Measurements from ENCODE around the gene MYNN. TPM values are rescaled to one million over a fixed set of nuclear protein-coding genes. Genes with fewer than 3 reads are reported as not detected.

Gene MYNN
- total and polyA plus RNA-seq, 8 donors = 4.0 to 9.1 (median 6.7) TPM

GRCh38 chr3:169813278-169813677, 40.1 kb downstream of the MYNN start:
- intact Hi-C loops (cut with DNase I) = no loop called here
- no peaks in the 10 kb centered on the region for H3K9me3 ChIP-seq
- H3K27me3 ChIP-seq = peaks cover 0 to 4% (median 0%) of the 10 kb centered on the region in 4 donors
- H3K4me1 ChIP-seq = peaks cover 0 to 4% (median 0%) of the 10 kb centered on the region in 3 donors
- DNase-seq (no peak), FAIRE-seq (no peak), ATAC-seq (no peak)
- 70 to 77% methylated on average over 8 of the region's 8 CpGs for WGBS, 2 donors
- no peak for TF ChIP-seq CTCF (IDR thresholded peaks at IDR 0.05)
- no peak overlapping the region for H3K27ac ChIP-seq
- no peaks in the 10 kb centered on the region for H3K36me3 ChIP-seq
- H3K4me3 ChIP-seq = peak overlapping the region in 1 of 4 donors; percentile 70

DNA sequence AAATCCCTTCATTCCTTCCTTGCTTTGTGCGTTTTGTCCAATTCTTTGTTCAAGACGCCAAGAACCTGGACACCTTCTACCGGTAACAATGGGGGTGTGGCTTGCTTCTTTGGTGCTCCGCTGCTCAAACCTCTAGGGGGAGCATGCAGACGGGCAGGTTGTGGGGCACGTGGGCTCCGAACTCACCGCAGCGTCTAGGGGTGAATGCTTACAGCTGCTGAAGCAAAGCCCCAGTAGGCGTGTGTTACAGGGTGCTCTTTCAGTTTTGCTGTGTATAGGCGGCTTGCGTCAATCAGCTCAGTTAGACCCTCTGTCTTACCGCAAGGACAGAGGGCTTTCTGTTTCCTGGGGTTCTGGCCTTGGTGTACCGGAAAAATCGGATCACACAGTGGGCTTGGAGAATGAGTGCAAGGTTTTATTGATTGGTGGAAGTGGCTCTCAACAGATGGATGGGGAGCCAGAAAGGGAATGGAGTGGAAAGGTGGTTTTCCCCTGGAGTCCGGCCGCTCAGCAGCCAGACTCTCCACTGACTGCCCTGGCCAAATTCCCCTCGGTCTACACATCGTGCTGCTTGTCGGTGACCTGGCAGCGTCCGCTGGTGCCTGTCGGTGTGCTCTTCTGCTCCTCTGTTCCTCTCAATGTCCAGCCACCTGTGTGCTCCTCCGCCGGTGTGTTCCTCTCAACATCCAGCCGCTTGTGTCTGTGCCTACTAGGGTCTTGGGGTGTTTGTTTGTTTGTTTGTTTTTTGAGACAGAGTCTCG, 40.7 kb downstream of the MYNN start:
- Histone ChIP-seq H3K27ac (no peak overlapping the region), H3K4me3 (peak overlapping the region in 1 of 4 donors; percentile 70), H3K36me3 (no peaks in the 10 kb centered on the region), H3K9me3 (no peaks in the 10 kb centered on the region), H3K4me1 (peaks cover 0 to 4% (median 0%) of the 10 kb centered on the region in 3 donors), H3K27me3 (peaks cover 0 to 4% (median 0%) of the 10 kb centered on the region in 4 donors)
- ATAC-seq (peak in 3 of 4 donors; percentile 36 to 57 (median 37)), DNase-seq (peak in 1 of 6 donors; percentile 17), FAIRE-seq (no peak)
- no peak for TF ChIP-seq CTCF (IDR thresholded peaks at IDR 0.05)
- intact Hi-C loops (cut with DNase I) = no loop called here
- 60 to 62% methylated on average over 27 of the region's 27 CpGs for WGBS, 2 donors

GRCh38 chr3:169815590-169816150, 42.5 kb downstream of the MYNN start:
- no peak overlapping the region for H3K4me3 ChIP-seq
- no peak for TF ChIP-seq CTCF (IDR thresholded peaks at IDR 0.05)
- no peak for DNase-seq
- intact Hi-C loops (cut with DNase I) = no loop called here
- peaks cover 0 to 4% (median 0%) of the 10 kb centered on the region in 3 donors for H3K4me1 ChIP-seq
- no peaks in the 10 kb centered on the region for H3K36me3 ChIP-seq
- H3K27me3 ChIP-seq = peaks cover 0 to 4% (median 0%) of the 10 kb centered on the region in 4 donors
- H3K9me3 ChIP-seq = no peaks in the 10 kb centered on the region
- no peak overlapping the region for H3K27ac ChIP-seq
- no peak for ATAC-seq
- no peak for FAIRE-seq
- 81 to 89% methylated on average over 4 of the region's 4 CpGs for WGBS, 2 donors

DNA sequence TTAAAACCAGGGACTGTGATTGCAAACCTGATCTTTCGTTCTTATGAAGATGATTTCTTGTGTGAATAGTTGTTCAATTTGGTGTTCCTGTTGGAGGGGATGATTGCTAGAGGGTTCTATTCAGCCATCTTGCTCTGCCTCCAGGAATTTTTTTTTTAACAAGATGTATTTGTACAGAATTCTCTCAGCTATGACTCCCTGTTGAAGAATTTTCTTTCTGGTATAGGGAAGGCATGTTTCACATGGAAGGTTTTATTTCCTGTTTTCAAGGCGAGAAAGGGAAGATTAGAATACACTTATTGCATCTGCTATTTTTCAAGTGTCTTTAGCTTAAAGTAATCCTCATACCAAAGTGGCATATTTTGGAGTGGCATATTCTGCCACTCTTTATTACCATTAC, 45.1 kb downstream of the MYNN start:
- FAIRE-seq = no peak
- WGBS, 2 donors = 75 to 86% methylated on average over 2 of the region's 2 CpGs

More for the DNA sequence above, 45.1 kb downstream of the MYNN start:
- Histone ChIP-seq H3K4me3 (no peak overlapping the region), H3K27me3 (peaks cover 0 to 12% (median 0%) of the 10 kb centered on the region in 4 donors), H3K36me3 (no peaks in the 10 kb centered on the region), H3K27ac (no peak overlapping the region), H3K9me3 (no peaks in the 10 kb centered on the region), H3K4me1 (no peaks in the 10 kb centered on the region)
- DNase-seq (no peak), ATAC-seq (no peak)
- TF ChIP-seq CTCF (IDR thresholded peaks at IDR 0.05) = no peak
- intact Hi-C loops (cut with DNase I) = no loop called here
